PC-9 (cell line): Measurements from ENCODE around the gene CDK6. TPM values are rescaled to one million over a fixed set of nuclear protein-coding genes. Genes with fewer than 3 reads are reported as not detected.

Source experiments
- BruUV-seq: library from RNA; stranded (reverse); fragments of 400-500 nt; replicated peaks from 2 replicates; lab custom pipeline; 2021; lab: Mats Ljungman, UMichigan
- CTCF ChIA-PET: fragments of 300-600 bp; sonication (Branson Sonifier 250); formaldehyde crosslinking; loops from one replicate; lab custom pipeline; 2022; ENCODE audit warnings: antibody characterized with exemption; lab: Charles Lee
- POLR2A ChIA-PET: fragments of 300-600 bp; sonication (Branson Sonifier 250); formaldehyde crosslinking; loops from one replicate; lab custom pipeline; 2022; ENCODE audit warnings: antibody characterized with exemption; ENCODE audit not compliant: unreplicated experiment; lab: Charles Lee
- DNase-seq, 2 experiments: peaks; one replicate each; pipeline versions ENCODE4 v3.0.0 to v3.0.0-alpha.2; 2015 to 2022; ENCODE audit warnings: mixed read lengths in 1 of 2
- H2AFZ ChIP-seq: fragments of 200-600 bp; sonication (generic); 2 replicates; pipeline ENCODE4 v1.8.1; 2017; ENCODE audit warnings: antibody characterized with exemption
- H3F3A ChIP-seq: fragments of 200-600 bp; sonication (generic); 2 replicates; pipeline ENCODE4 v1.8.1; 2017; ENCODE audit warnings: antibody characterized with exemption, mild to moderate bottlenecking, low read depth; ENCODE audit not compliant: insufficient read depth
- H3K27ac ChIP-seq: fragments of 200-600 bp; sonication (generic); 2 replicates; pipeline ENCODE4 v1.6.1; 2016; ENCODE audit warnings: mixed run types
- H3K27me3 ChIP-seq: fragments of 200-600 bp; sonication (generic); 2 replicates; pipeline ENCODE4 v1.6.1; 2016; ENCODE audit warnings: low read depth, mixed run types; ENCODE audit not compliant: insufficient read depth
- H3K36me3 ChIP-seq: fragments of 200-600 bp; sonication (generic); 2 replicates; pipeline ENCODE4 v1.6.1; 2016; ENCODE audit warnings: low read depth, mixed run types
- H3K4me1 ChIP-seq: fragments of 200-600 bp; sonication (generic); replicated peaks from 2 replicates; pipeline ENCODE4 v1.6.1; 2016; ENCODE audit warnings: mixed run types; ENCODE audit not compliant: insufficient read depth
- H3K4me2 ChIP-seq: fragments of 200-600 bp; sonication (generic); 2 replicates; pipeline ENCODE4 v1.6.1; 2017; ENCODE audit warnings: mixed run types
- H3K4me3 ChIP-seq: fragments of 200-600 bp; sonication (generic); 2 replicates; pipeline ENCODE4 v1.6.1; 2016; ENCODE audit warnings: mixed run types
- H3K79me2 ChIP-seq: fragments of 200-600 bp; sonication (generic); 2 replicates; pipeline ENCODE4 v1.6.1; 2017; ENCODE audit warnings: low read depth, mixed run types
- H3K9me2 ChIP-seq: fragments of 200-600 bp; sonication (generic); 2 replicates; pipeline ENCODE4 v1.8.1; 2017; ENCODE audit warnings: mild to moderate bottlenecking; ENCODE audit not compliant: insufficient read depth
- H3K9me3 ChIP-seq: fragments of 200-600 bp; sonication (generic); 2 replicates; pipeline ENCODE4 v1.8.1; 2016; ENCODE audit warnings: low read depth; ENCODE audit not compliant: insufficient read depth
- H4K20me1 ChIP-seq: fragments of 200-600 bp; sonication (generic); 2 replicates; pipeline ENCODE4 v1.8.1; 2017; ENCODE audit not compliant: insufficient read depth
- EZH2 ChIP-seq: fragments of 200-600 bp; sonication (generic); IDR thresholded peaks from 2 replicates; pipeline ENCODE4 v1.8.0; 2017; ENCODE audit warnings: antibody characterized with exemption, low read depth
- intact Hi-C: fragments of 100-400 bp; cut with micrococcal nuclease; formaldehyde crosslinking; loops from one replicate; pipeline ENCODE4 v1.10.0; 2022; ENCODE audit not compliant: unreplicated experiment
- total RNA-seq: library from RNA; stranded (reverse); gene quantifications from 2 replicates; pipeline ENCODE4 v1.2.3, GENCODE V29; 2021
- TF ChIP-seq, protein P1 (sequence below): fragments of 200-600 bp; sonication (generic); conservative IDR thresholded peaks from 2 replicates; pipeline ENCODE4 v1.6.1; 2017; ENCODE audit warnings: mixed run types, antibody characterized with exemption, mild to moderate bottlenecking, moderate library complexity

CDK6 gene
- total RNA-seq, 1 experiment from 2014 or later: 49.5 TPM

- TF ChIP-seq, protein P1, sequence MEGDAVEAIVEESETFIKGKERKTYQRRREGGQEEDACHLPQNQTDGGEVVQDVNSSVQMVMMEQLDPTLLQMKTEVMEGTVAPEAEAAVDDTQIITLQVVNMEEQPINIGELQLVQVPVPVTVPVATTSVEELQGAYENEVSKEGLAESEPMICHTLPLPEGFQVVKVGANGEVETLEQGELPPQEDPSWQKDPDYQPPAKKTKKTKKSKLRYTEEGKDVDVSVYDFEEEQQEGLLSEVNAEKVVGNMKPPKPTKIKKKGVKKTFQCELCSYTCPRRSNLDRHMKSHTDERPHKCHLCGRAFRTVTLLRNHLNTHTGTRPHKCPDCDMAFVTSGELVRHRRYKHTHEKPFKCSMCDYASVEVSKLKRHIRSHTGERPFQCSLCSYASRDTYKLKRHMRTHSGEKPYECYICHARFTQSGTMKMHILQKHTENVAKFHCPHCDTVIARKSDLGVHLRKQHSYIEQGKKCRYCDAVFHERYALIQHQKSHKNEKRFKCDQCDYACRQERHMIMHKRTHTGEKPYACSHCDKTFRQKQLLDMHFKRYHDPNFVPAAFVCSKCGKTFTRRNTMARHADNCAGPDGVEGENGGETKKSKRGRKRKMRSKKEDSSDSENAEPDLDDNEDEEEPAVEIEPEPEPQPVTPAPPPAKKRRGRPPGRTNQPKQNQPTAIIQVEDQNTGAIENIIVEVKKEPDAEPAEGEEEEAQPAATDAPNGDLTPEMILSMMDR: no peak
- no peak for TF ChIP-seq EZH2
- Histone ChIP-seq H3K9me2 (no peaks in the 10 kb centered on the region), H3K9me3 (no peaks in the 10 kb centered on the region), H3K79me2 (no peaks in the 10 kb centered on the region), H3F3A (peaks cover 7% of the 10 kb centered on the region; the same call in 1 of the 2 replicates), H2AFZ (no peak overlapping the region), H3K27me3 (no peaks in the 10 kb centered on the region), H3K4me1 (no peaks in the 10 kb centered on the region), H3K36me3 (no peaks in the 10 kb centered on the region), H3K4me3 (no peak overlapping the region), H3K27ac (no peak overlapping the region), H4K20me1 (no peaks in the 10 kb centered on the region; the same call in 1 of the 2 replicates), H3K4me2 (no peak overlapping the region)
- ChIA-PET CTCF (interaction anchor here (0.6 kb wide), 1 partner anchor 220 kb away, joined by 4 read pairs; no protein-coding TSS in a partner anchor), POLR2A (no interaction called here)
- BruUV-seq: no TSS peak
- DNase-seq: no peak
- intact Hi-C loops: no loop called here
Observed at GRCh38 chr7:92603089-92603445, 233.3 kb downstream of the CDK6 start.

DNA sequence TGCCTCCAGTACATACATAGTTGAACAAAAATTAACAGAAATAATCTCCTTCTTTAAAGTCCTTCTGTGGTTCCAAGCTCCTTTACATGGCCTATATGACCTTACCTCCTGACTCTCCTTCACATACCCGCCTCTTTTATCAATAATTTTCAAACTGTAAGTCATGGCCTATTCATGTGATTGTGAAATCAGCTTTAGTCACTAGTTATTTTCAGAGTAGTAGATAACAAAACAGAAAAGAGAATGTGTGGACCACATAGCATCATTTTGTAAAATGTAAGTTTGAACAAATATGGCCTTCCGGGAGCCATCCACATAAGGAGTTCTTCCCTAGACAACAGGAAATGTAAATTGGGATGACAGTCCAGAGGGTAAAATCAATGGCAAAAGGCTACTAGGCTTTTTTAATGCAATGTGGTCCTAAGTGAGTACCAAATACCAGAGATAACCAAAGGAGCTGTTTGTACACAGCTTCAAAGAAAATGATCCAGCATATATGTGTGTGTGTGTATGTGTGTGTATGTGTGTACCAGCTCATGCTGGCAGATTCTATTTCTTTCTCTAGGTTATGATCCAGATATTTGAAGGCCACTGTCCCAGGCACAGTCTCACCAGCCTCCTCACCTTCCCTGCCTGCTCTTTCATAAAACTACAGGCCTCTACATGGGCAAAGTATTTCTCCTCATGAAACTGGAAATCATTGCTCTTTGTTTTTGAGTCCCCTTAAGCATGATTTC is 233.9 kb downstream of the CDK6 start:
- Histone ChIP-seq H3K4me3 (no peak overlapping the region), H3K36me3 (no peaks in the 10 kb centered on the region), H3K79me2 (no peaks in the 10 kb centered on the region), H4K20me1 (no peaks in the 10 kb centered on the region), H3K9me3 (no peaks in the 10 kb centered on the region), H3K4me2 (no peak overlapping the region), H3F3A (peaks cover 7% of the 10 kb centered on the region; the same call in 1 of the 2 replicates), H3K9me2 (no peaks in the 10 kb centered on the region), H2AFZ (no peak overlapping the region), H3K27me3 (no peaks in the 10 kb centered on the region), H3K27ac (no peak overlapping the region), H3K4me1 (no peaks in the 10 kb centered on the region)
- ChIA-PET POLR2A (no interaction called here), CTCF (no interaction called here)
- TF ChIP-seq, protein P1: no peak
- no peak for TF ChIP-seq EZH2
- intact Hi-C loops: no loop called here
- no TSS peak for BruUV-seq
- DNase-seq: no peak

GRCh38 chr7:92598310-92598981 is 237.9 kb downstream of the CDK6 start:
- BruUV-seq: no TSS peak
- H3K36me3 ChIP-seq: no peaks in the 10 kb centered on the region
- no peaks in the 10 kb centered on the region for H3K9me3 ChIP-seq
- POLR2A ChIA-PET: no interaction called here
- no peak for DNase-seq
- H3K9me2 ChIP-seq: no peaks in the 10 kb centered on the region
- intact Hi-C loops: no loop called here
- H3K27me3 ChIP-seq: no peaks in the 10 kb centered on the region
- no peak overlapping the region for H3K4me3 ChIP-seq
- H3K4me2 ChIP-seq: no peak overlapping the region
- no peak overlapping the region for H2AFZ ChIP-seq
- no peak for TF ChIP-seq EZH2
- TF ChIP-seq, protein P1: no peak
- no peaks in the 10 kb centered on the region for H4K20me1 ChIP-seq
- CTCF ChIA-PET: no interaction called here
- H3F3A ChIP-seq: peaks cover 10% of the 10 kb centered on the region; the same call in 1 of the 2 replicates
- no peaks in the 10 kb centered on the region; the same call in 1 of the 2 replicates for H3K4me1 ChIP-seq
- no peak overlapping the region for H3K27ac ChIP-seq
- no peaks in the 10 kb centered on the region for H3K79me2 ChIP-seq
